8988T (cell line): Measurements from ENCODE around the gene BIRC3.
A peak's percentile ranks its signal among the peaks of the same experiment; 100 is the strongest.

Experiments used
- DNase-seq: peaks from one replicate; pipeline ENCODE4 v3.0.0; 2011

BIRC3 gene

DNA sequence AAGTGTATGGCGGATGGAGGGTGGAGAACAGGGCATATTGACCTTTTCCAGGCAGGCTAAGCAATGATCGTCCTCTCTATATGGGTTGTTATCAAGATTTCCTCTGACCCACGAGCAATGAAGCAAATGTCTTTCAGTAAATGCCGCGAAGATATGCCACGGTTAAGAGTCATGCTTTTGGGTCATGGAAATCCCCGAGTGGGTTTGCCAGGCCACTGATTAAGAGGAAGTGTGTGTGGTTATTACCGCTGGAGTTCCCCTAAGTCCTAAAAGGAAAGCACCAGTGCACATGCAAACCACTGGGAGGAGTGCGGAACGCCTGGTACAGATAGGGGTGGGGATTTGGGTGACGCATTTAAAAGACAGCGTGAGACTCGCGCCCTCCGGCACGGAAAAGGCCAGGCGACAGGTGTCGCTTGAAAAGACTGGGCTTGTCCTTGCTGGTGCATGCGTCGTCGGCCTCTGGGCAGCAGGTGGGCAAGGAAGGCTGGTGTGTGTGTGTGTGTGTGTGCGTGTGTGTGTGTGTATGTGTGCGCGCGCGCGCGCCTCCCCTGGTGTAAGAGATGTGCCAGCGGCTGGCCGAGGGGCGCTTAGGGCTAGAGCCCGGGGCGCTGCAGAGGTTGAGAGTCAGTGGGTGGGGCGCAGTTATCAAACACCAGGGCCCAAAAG is at the start of gene BIRC3:
Gene BIRC3, plus strand, starts transcription at position 386 of the 669 bp plus-strand sequence. CDS start 7,026 bp downstream, outside the sequence.
- DNase-seq, result peak; percentile 49

DNA sequence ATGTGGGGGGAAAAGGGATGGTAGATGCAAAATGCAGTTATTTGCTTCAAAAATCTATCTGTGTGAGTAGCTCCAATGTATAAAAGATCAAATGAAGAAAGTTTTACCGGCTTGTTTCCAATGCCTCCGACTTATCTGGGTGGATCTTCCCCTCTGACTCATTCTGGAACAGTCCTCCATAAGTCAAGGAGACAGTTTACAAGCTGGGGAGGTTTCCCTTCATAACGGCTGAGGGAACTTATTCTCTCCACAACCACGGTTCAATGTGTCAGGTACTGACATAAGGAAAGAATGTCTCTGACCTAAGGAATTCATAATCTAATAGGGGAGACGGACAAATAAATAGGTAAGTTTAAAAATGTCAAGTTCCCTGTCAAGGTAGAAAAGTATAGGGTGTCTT is 49.7 kb upstream of the BIRC3 start:
- no peak for DNase-seq

- DNase-seq, result peak; percentile 91
These were observed 49.0 kb upstream of the BIRC3 start for GRCh38 chr11:102268083-102268984.

DNA sequence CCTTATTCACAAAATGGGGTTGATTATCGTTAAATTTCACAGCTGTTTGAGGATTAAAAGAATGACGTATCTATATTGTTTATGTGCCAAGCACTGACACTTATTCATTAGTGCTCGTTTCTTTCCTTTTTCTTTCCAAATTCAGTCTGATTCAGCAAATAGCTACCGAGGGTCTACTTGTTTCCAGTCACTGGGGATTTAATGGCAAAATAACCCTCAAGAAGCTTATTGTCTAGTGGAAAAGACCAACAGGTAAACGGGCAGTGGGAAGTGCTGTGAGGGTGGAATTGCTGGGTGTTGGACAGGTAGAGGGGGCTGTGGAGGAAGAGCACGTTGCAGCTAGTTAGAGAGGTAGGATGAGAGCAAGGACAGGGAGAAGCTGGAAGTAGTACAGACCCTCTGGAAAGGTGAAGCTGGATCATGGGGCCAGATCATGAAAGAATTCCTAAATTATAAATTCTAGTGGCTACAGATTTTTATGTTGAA is 48.3 kb upstream of the BIRC3 start:
- DNase-seq, result no peak

DNA sequence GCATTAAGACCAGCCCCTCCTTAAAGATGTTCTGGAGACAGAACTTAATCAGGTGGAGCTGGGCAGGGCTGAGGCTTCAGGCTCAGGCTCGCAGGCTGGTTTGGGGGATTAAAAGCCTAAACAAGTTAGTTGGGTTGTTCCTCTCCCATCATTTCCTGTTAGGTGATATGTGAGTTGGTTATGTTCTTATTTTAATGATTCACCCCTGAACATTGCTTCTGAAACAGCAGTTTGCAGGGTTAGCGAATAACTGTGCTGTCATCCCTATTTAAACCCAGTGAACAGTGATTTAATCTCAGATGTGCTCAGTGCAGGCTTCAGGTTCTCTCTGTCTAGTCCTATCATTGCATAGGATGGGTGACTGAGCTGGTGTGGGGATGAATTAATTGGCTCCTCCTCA is 47.4 kb upstream of the BIRC3 start:
- DNase-seq, result no peak

- no peak for DNase-seq
These were observed 45.0 kb upstream of the BIRC3 start for GRCh38 chr11:102272047-102272824.

DNA sequence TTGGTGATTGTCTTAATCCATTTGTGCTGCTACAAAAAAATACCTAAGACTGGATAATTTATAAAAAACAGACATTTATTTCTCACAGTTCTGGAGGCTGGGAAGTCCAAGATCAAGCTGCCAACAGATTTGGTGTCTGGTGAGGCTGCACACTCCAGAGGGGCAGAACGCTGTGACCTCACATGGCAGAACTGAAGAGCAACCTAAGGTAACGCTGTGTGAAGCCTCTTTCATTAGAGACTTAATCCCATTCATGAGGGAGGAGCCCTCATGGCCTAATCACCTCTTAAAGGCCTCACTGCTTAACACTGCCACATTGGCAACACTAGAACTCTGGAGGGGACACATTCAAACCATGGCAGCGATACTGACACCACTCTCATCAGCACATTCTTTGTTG is 42.7 kb upstream of the BIRC3 start:
- DNase-seq, result no peak

DNA sequence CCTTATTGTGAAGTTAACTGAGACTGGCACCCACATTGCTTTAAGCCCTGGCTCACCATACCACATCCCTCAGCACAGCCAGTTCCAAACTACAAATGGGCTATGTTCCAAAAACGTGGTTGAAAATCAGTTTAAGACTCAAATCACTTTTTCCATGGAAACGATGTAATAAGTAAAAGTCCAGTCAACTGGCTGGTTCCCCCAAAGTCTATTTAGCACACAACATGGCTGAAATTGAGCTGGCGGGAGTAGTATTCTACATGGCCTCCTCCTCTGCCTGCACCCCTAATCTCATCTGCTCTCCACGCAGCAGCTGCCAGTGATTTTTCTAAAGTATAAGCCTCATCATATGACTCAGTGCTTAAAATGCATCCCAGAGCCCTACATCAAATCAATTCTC is 40.9 kb upstream of the BIRC3 start:
- DNase-seq, result no peak

DNA sequence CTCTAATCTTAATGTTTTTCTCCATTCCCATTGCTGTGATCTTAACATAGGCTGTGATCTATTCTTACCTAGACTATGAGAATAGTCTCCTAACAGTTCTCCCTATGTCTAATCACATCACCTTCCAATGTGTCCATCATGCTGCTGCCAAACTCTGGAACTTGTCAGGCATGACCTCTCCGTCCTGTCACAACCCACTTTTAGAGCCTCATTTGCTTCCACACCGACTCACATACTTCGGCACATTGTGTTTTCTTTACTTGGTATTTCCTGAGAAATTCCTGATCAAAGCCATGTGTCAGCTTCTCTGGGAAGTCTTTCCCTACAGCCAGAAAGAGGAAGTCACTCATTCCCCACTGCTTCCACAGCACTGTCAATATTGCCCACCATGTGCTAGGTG is 40.5 kb upstream of the BIRC3 start:
- DNase-seq, result no peak

DNA sequence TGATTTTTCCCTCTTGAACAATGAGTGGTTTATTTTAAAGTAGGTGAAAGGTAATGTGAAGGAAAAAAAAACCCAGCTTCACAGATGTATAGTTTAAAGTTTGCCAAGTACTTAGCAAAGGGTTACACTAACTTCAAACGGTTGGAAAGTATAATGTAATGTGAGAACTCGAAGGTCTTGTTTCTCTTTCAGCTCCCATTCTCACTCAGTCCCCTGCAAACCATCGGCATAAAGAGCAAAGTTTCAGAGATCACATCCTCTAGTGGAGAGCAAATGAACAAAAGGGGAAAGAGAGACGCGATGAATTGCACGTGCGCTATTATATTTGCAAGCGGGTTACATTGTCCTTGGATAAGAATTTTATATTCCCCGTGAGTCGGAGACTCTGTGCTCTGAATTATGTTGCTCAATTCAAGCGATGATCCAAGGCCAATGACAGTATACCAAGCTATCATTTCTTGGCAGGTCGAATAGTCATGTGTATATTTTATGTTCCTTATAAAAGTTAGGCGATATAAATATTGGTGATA is 37.6 kb upstream of the BIRC3 start:
- no peak for DNase-seq

- no peak for DNase-seq
These were observed 36.9 kb upstream of the BIRC3 start for GRCh38 chr11:102280245-102280833.

- DNase-seq, result no peak
These were observed 34.2 kb upstream of the BIRC3 start for GRCh38 chr11:102283116-102283485.

- no peak for DNase-seq
These were observed 33.3 kb upstream of the BIRC3 start for GRCh38 chr11:102284008-102284407.

DNA sequence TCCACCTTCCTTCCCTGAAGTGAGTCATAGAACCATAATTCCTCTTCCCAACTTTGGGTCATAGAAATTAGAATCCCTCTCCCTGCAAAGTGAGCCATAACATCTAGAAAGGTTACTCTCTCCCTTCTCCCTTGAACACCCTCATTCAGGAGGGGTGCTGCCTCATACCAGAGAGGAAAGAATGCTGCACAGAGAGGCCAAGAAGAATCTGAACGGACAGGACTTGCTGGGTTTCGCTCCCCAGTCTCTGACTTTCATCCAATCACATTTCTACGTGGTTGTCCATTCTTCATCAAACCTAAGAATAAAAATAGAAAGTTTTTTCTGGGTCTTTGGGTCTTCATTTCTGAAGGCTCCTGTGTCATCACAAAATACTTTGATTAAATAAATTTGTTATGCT is 31.0 kb upstream of the BIRC3 start:
- DNase-seq, result no peak

GRCh38 chr11:102287964-102288724 is 29.1 kb upstream of the BIRC3 start:
- DNase-seq, result peak; percentile 27

- DNase-seq, result no peak
These were observed 28.6 kb upstream of the BIRC3 start for GRCh38 chr11:102288725-102289083.

- DNase-seq, result no peak
These were observed 27.7 kb upstream of the BIRC3 start for GRCh38 chr11:102289592-102289991.

DNA sequence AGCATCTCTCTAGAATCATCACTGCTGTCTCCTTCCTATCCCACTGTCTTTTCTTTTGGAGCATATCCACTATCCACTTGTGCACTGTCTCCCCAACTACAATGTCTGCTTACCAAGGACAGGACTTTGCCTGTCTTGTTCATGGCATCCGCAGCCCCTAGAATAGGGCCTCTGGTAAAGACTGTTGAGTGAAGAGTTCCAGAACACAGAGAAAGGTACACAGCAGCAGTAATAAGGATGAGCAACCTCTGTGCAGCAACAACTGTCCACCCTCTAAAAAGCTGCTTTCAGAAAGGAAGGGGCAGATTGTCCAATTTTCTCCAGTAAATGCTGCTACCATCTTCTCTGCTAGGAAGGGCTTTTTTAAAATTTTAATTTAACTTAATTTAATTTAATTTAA is 25.5 kb upstream of the BIRC3 start:
- no peak for DNase-seq

DNA sequence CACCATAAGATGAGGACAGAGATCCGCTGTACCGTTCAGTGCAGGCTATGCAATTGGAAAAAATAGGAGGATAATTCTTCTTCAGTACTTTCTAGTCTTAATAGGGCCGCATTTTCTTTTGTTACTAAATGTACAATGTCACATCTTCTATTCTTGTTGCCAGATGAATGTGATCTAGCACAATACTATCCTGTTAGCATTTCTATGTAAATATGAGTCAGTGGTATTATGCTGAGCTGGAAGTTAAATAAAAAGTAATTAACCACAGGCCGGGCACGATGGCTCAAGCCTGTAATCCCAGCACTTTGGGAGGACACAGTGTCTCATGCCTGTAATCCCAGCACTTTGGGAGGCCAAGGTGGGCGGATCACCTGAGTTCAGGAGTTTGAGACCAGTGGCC is 24.4 kb upstream of the BIRC3 start:
- DNase-seq, result no peak

DNA sequence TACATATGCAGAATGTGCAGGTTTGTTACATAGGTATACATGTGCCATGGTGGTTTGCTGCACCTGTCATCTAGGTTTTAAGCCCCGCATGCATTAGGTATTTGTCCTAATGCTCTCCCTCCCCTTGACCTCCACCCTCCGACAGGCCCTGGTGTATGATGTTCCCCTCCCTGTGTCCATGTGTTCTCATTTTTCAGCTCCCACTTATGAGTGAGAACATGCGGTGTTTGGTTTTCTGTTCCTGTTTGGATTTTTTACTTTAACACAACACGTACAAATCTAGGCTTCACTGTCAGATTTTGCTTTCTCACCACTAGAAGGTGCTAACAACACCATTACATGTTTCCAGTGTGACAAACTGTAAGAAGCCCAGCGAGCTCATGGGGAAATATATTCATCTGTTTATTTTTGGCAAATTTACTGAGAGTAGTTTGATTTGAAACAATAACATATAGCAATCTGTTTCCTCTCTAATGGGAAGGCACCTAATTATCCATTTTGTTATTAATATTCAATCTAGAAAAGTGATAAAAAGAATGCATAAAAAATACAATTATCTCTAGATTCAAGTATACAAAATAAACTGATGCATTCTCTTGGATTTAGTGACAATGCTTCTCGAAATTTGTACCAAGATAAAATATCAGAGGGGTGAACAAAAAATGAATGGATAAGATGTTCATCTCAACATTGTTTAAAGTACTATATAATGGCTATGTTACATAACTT is 23.2 kb upstream of the BIRC3 start:
- no peak for DNase-seq

GRCh38 chr11:102295045-102295444 is 22.2 kb upstream of the BIRC3 start:
- no peak for DNase-seq
